Osteoblast (primary cell): Measurements from ENCODE around the gene ZC3H13. TPM values are rescaled to one million over a fixed set of nuclear protein-coding genes. Genes with fewer than 3 reads are reported as not detected.

Source experiments
- DNase-seq: peaks from one replicate; pipeline ENCODE4 v3.0.0; 2011; ENCODE audit warnings: low spot score, mixed read lengths; ENCODE audit not compliant: insufficient read length; ENCODE audit errors: missing footprints
- H2AFZ ChIP-seq: 2 replicates; pipeline ENCODE4 v1.6.0; 2011; ENCODE audit warnings: mild to moderate bottlenecking, low read length
- H3K27ac ChIP-seq: 2 replicates; pipeline ENCODE4 v1.5.1; 2011; ENCODE audit warnings: mild to moderate bottlenecking, low read depth, low read length, moderate library complexity
- H3K27me3 ChIP-seq: 2 replicates; pipeline ENCODE4 v1.6.0; 2012; ENCODE audit warnings: mild to moderate bottlenecking, control low read depth, inconsistent platforms, low read length, moderate library complexity; ENCODE audit not compliant: insufficient read depth
- H3K36me3 ChIP-seq: 2 replicates; pipeline ENCODE4 v1.5.1; 2011; ENCODE audit warnings: mild to moderate bottlenecking, low read length, control low read depth, moderate library complexity; ENCODE audit not compliant: insufficient read depth
- H3K4me1 ChIP-seq: 2 replicates; pipeline ENCODE4 v1.5.1; 2011; ENCODE audit warnings: mild to moderate bottlenecking, low read length, control low read depth, moderate library complexity; ENCODE audit not compliant: insufficient read depth
- H3K4me2 ChIP-seq: 2 replicates; pipeline ENCODE4 v1.6.0; 2011; ENCODE audit warnings: mild to moderate bottlenecking, low read length; ENCODE audit not compliant: insufficient read depth
- H3K4me3 ChIP-seq: fragments of 200-600 bp; sonication (generic); 3 replicates; pipeline ENCODE4 v1.5.1; 2012; ENCODE audit warnings: mild to moderate bottlenecking, low read length, inconsistent platforms; ENCODE audit not compliant: insufficient read depth
- H3K79me2 ChIP-seq: 2 replicates; pipeline ENCODE4 v1.6.0; 2012; ENCODE audit warnings: mild to moderate bottlenecking, low read length, control low read depth, inconsistent platforms; ENCODE audit not compliant: insufficient read depth
- H3K9me3 ChIP-seq: 2 replicates; pipeline ENCODE4 v1.5.1; 2011; ENCODE audit warnings: low read depth, low read length, control low read depth
- H4K20me1 ChIP-seq: 2 replicates; pipeline ENCODE4 v1.6.0; 2012; ENCODE audit warnings: mild to moderate bottlenecking, low read length, control low read depth; ENCODE audit not compliant: insufficient read depth
- CTCF ChIP-seq: IDR thresholded peaks from 2 replicates; pipeline ENCODE4 v1.5.1; 2011; ENCODE audit warnings: mild to moderate bottlenecking, low read depth, low read length, moderate library complexity; ENCODE audit errors: extremely low read depth
- total RNA-seq: library from RNA; depleted of rRNA; stranded (reverse); fragments of >200 nt; gene quantifications from 2 replicates; pipeline ENCODE4 v1.2.3, GENCODE V29; 2012

Gene ZC3H13
- total RNA-seq, 1 donor, result 19.5 TPM

- Histone ChIP-seq H3K36me3 (peaks cover 51% of the 10 kb centered on the region), H3K4me1 (no peaks in the 10 kb centered on the region)
- DNase-seq, result no peak
Measured at GRCh38 chr13:45967589-45967988, 85.0 kb downstream of the ZC3H13 start.

GRCh38 chr13:45966715-45967114 is 85.8 kb downstream of the ZC3H13 start:
- H2AFZ ChIP-seq, result no peak overlapping the region
- H4K20me1 ChIP-seq, result no peaks in the 10 kb centered on the region
- H3K79me2 ChIP-seq, result no peaks in the 10 kb centered on the region
- DNase-seq, result no peak
- no peak overlapping the region for H3K4me3 ChIP-seq
- H3K27ac ChIP-seq, result no peak overlapping the region
- no peak overlapping the region for H3K4me2 ChIP-seq
- H3K4me1 ChIP-seq, result no peaks in the 10 kb centered on the region
- H3K36me3 ChIP-seq, result peaks cover 48% of the 10 kb centered on the region
- no peaks in the 10 kb centered on the region for H3K27me3 ChIP-seq
- no peaks in the 10 kb centered on the region for H3K9me3 ChIP-seq
- TF ChIP-seq CTCF, result no peak

More at GRCh38 chr13:45967589-45967988, 85.0 kb downstream of the ZC3H13 start:
- no peak overlapping the region for H2AFZ ChIP-seq
- no peaks in the 10 kb centered on the region for H3K27me3 ChIP-seq
- no peaks in the 10 kb centered on the region for H4K20me1 ChIP-seq
- no peaks in the 10 kb centered on the region for H3K9me3 ChIP-seq
- H3K4me2 ChIP-seq, result no peak overlapping the region
- H3K4me3 ChIP-seq, result no peak overlapping the region
- H3K79me2 ChIP-seq, result peaks cover 4% of the 10 kb centered on the region
- no peak overlapping the region for H3K27ac ChIP-seq
- no peak for TF ChIP-seq CTCF

GRCh38 chr13:45961468-45961867 is 91.1 kb downstream of the ZC3H13 start:
- no peak for DNase-seq
- Histone ChIP-seq H4K20me1 (no peaks in the 10 kb centered on the region), H3K4me2 (no peak overlapping the region), H2AFZ (no peak overlapping the region), H3K79me2 (no peaks in the 10 kb centered on the region), H3K4me1 (no peaks in the 10 kb centered on the region), H3K27ac (no peak overlapping the region), H3K4me3 (no peak overlapping the region), H3K36me3 (peaks cover 40% of the 10 kb centered on the region), H3K9me3 (no peaks in the 10 kb centered on the region), H3K27me3 (no peaks in the 10 kb centered on the region)
- TF ChIP-seq CTCF, result no peak

GRCh38 chr13:45954836-45955800 is 97.4 kb downstream of the ZC3H13 start:
- no peaks in the 10 kb centered on the region for H3K27me3 ChIP-seq
- H3K4me1 ChIP-seq, result no peaks in the 10 kb centered on the region
- H2AFZ ChIP-seq, result no peak overlapping the region
- no peaks in the 10 kb centered on the region for H4K20me1 ChIP-seq
- peaks cover 20% of the 10 kb centered on the region for H3K36me3 ChIP-seq
- H3K27ac ChIP-seq, result no peak overlapping the region
- H3K9me3 ChIP-seq, result no peaks in the 10 kb centered on the region
- no peak for TF ChIP-seq CTCF
- no peak for DNase-seq
- no peak overlapping the region for H3K4me2 ChIP-seq
- H3K79me2 ChIP-seq, result no peaks in the 10 kb centered on the region
- no peak overlapping the region for H3K4me3 ChIP-seq
